ENCODE data around the gene DLX5.

- TF ChIP-seq CTCF (IDR thresholded peaks at IDR 0.05) = no peak
- no peak for TF ChIP-seq POLR2A (IDR thresholded peaks at IDR 0.05)
Measured at GRCh38 chr7:96996958-96997511, 27.6 kb downstream of the DLX5 start.
